ENCODE data around the gene NSFL1C. TPM values are rescaled to one million over a fixed set of nuclear protein-coding genes. Genes with fewer than 3 reads are reported as not detected.

NSFL1C gene
- total RNA-seq, 1 donor from 2014 or later, result 93.9 TPM

DNA sequence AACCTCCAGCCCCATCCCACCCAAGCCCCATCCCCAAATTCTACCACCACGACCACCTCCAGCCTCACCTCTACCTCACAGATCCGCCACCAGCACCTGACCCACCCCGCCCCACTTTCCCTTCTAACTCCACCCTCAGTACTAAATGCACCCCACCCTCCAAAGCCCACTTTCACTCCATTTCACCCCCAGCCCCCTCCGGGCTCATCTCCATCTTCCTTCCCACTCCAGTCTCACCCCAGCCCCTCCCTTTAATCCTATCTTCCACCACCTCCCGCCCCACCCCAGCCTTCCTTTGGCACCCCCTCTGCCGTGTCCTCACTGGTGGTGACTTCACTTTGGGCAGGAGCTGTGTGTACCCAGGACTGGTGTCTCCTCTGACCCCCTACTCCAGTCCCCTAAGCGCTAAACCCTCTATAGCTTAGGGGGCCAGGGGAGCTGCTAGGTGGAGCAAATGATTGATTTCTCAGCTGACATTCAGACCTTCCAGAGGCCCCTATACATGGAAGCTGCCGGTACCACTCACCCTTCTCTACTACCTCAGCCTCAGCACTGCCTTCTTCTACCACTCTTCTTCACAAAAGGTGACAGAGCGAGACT, 2.8 kb upstream of the NSFL1C start:
- no peaks in the 10 kb centered on the region for H3K36me3 Mint-ChIP-seq (ENCODE audit: low read depth)
- H3K4me3 Mint-ChIP-seq, result no peak overlapping the region
- TF ChIP-seq, protein P1, sequence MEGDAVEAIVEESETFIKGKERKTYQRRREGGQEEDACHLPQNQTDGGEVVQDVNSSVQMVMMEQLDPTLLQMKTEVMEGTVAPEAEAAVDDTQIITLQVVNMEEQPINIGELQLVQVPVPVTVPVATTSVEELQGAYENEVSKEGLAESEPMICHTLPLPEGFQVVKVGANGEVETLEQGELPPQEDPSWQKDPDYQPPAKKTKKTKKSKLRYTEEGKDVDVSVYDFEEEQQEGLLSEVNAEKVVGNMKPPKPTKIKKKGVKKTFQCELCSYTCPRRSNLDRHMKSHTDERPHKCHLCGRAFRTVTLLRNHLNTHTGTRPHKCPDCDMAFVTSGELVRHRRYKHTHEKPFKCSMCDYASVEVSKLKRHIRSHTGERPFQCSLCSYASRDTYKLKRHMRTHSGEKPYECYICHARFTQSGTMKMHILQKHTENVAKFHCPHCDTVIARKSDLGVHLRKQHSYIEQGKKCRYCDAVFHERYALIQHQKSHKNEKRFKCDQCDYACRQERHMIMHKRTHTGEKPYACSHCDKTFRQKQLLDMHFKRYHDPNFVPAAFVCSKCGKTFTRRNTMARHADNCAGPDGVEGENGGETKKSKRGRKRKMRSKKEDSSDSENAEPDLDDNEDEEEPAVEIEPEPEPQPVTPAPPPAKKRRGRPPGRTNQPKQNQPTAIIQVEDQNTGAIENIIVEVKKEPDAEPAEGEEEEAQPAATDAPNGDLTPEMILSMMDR (conservative IDR thresholded peaks at IDR 0.05), result no peak
- peaks cover 25% of the 10 kb centered on the region for H3K4me1 Mint-ChIP-seq
- DNase-seq (ENCODE audit: low read depth, low spot score), result no peak
- no peaks in the 10 kb centered on the region for H3K9me3 Mint-ChIP-seq
- no peak overlapping the region for H3K27ac Mint-ChIP-seq (ENCODE audit: unreplicated experiment)
- peaks cover 22% of the 10 kb centered on the region for H3K27me3 Mint-ChIP-seq (ENCODE audit: low read depth)

DNA sequence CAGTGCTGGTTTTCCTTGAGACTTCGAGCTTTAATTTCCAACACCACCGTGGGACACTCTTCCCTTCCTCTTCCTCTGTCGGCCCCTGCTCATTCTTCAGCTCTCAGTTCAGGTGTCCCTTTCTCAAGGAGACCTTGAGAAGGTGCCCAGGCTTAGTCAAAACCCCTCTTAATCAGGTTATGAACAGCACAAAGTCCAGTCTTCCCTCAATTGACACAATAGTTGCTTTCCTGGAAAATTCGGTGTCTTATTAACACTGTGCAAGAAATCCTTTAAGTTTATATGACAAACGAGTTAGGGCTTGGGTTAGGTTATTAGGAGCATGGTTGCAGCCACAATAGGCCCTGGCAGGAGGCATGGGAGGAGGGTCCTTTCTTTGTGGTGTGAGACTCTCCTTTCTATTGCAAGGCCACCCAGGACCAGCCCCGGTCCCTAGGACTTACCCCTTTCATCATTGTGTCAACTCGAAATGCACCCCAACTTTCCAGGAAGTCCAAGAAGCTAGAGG, 1.5 kb upstream of the NSFL1C start:
- Mint-ChIP-seq H3K27ac (ENCODE audit: unreplicated experiment) (no peak overlapping the region), H3K36me3 (ENCODE audit: low read depth) (no peaks in the 10 kb centered on the region), H3K27me3 (ENCODE audit: low read depth) (peaks cover 18% of the 10 kb centered on the region), H3K4me1 (peaks cover 25% of the 10 kb centered on the region), H3K4me3 (peak overlapping the region; percentile 87), H3K9me3 (no peaks in the 10 kb centered on the region)
- TF ChIP-seq, protein P1 (conservative IDR thresholded peaks at IDR 0.05), result no peak
- no peak for DNase-seq (ENCODE audit: low read depth, low spot score)

DNA sequence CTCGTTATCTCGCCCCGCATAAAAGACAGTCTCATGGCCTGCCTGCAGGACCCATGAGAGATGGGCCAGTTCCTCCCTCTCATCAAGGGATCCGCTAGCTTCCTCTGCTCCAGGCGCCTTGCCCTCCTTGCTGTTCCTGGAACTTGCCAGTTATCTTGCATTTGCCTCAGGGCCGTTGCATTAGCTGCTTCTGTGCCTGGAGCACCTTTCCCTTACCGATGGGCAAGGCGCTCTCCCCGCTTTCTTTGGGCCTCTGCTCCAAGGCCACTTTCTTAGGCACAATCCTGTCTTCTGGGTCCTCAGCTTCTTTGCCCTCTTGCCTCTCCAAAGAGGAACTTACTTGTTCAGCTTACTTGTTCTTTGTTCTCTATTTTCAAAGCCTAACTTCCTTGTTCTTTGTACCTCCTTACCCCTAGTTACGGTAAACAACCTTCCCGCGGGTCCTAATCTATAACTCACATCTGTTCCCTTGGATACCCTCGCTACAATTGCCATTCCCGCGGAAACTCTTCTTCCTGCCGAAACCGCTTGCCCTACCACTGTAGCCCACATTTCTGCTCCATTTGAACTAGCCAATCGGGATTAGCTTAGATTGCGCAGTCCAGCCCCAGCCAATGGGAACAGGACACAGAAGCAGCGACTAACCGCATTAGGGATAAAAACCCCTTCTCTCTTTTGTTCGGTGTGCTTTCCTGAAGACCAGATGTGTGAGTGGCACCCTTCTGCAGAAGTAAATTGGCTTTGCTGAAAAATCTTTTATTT, 887 bp upstream of the NSFL1C start:
- H3K27me3 Mint-ChIP-seq (ENCODE audit: low read depth), result peaks cover 18% of the 10 kb centered on the region

DNA sequence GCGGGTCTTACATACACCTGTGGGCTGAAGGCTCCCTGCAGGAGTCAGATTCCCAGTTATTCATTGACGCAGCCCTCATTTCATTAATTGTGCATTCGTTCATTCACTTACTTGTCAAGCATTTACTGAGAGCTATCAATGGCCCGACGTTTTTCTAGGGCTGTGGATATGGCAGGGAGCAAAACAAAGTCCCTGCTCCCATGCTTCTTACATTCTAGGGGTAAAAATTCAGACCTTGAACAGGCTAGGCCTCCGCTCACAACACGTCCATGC, 369 bp upstream of the NSFL1C start:
- peak overlapping the region; percentile 87 for H3K4me3 Mint-ChIP-seq
- no peaks in the 10 kb centered on the region for H3K36me3 Mint-ChIP-seq (ENCODE audit: low read depth)
- H3K9me3 Mint-ChIP-seq, result no peaks in the 10 kb centered on the region
- H3K27me3 Mint-ChIP-seq (ENCODE audit: low read depth), result peaks cover 18% of the 10 kb centered on the region
- H3K4me1 Mint-ChIP-seq, result peaks cover 25% of the 10 kb centered on the region
- TF ChIP-seq, protein P1 (conservative IDR thresholded peaks at IDR 0.05), result no peak
- DNase-seq (ENCODE audit: low read depth, low spot score), result no peak
- no peak overlapping the region for H3K27ac Mint-ChIP-seq (ENCODE audit: unreplicated experiment)

More for the DNA sequence above, 887 bp upstream of the NSFL1C start:
- H3K9me3 Mint-ChIP-seq, result no peaks in the 10 kb centered on the region
- DNase-seq (ENCODE audit: low read depth, low spot score), result no peak
- no peak overlapping the region for H3K27ac Mint-ChIP-seq (ENCODE audit: unreplicated experiment)
- peak overlapping the region; percentile 87 for H3K4me3 Mint-ChIP-seq
- TF ChIP-seq, protein P1 (conservative IDR thresholded peaks at IDR 0.05), result no peak
- H3K36me3 Mint-ChIP-seq (ENCODE audit: low read depth), result no peaks in the 10 kb centered on the region
- peaks cover 25% of the 10 kb centered on the region for H3K4me1 Mint-ChIP-seq

DNA sequence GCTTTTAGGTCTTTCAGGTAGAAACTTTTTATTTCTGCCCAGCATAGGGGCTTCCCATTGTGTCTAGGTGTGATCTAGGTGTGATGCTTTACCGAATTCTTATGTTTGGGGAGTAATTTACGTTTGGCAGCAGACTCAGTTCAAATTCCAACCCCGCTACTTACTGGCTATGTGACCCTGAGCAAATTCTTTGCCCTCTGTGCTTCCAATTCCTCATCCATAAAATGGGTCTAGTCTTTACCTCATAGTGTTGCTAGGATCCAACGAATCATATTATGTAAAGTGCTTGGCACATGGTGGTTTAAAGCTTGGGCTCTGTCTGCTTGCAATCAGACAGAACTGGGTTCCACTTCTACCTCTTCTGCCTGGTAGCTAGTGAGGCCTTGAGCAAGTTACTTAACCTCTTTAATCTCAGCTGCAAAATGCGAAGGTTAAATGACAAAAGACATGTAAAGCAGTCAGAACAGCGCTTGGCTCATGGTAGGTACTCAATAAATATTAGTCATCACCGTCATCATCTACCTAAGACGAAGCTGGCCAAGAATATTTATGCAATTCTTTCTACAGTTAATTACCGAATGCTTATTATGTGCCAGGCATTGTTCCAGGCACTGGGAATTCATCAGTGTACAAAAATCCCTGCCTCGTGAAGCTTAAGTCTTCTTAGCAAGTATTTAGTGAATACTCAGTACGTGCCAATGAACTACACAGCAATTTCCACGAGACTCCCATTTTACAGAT, 1.0 kb downstream of the NSFL1C start:
- peaks cover 25% of the 10 kb centered on the region for H3K4me1 Mint-ChIP-seq
- no peak overlapping the region for H3K27ac Mint-ChIP-seq (ENCODE audit: unreplicated experiment)
- H3K27me3 Mint-ChIP-seq (ENCODE audit: low read depth), result peaks cover 18% of the 10 kb centered on the region
- DNase-seq (ENCODE audit: low read depth, low spot score), result no peak
- no peaks in the 10 kb centered on the region for H3K36me3 Mint-ChIP-seq (ENCODE audit: low read depth)
- H3K4me3 Mint-ChIP-seq, result peak overlapping the region; percentile 87
- no peaks in the 10 kb centered on the region for H3K9me3 Mint-ChIP-seq
- TF ChIP-seq, protein P1 (conservative IDR thresholded peaks at IDR 0.05), result no peak
